Measurements from ENCODE around the gene NPFF.

NPFF gene

GRCh38 chr12:53513712-53514410, 6.6 kb upstream of the NPFF start:
- DNase-seq (ENCODE audit: low spot score) = no peak

GRCh38 chr12:53510181-53510812, 3.0 kb upstream of the NPFF start:
- DNase-seq (ENCODE audit: low spot score) = no peak

- peak; percentile 87 for DNase-seq (ENCODE audit: low spot score)
These were observed 1.4 kb upstream of the NPFF start for GRCh38 chr12:53508534-53509170.

- no peak for DNase-seq (ENCODE audit: low spot score)
These were observed 260 bp upstream of the NPFF start for GRCh38 chr12:53507603-53507885.

- no peak for DNase-seq (ENCODE audit: low spot score)
These were observed 866 bp downstream of the NPFF start for GRCh38 chr12:53506450-53506785.

- DNase-seq (ENCODE audit: low spot score) = no peak
These were observed 1.5 kb downstream of the NPFF start for GRCh38 chr12:53505555-53506449.

- no peak for DNase-seq (ENCODE audit: low spot score)
These were observed 2.2 kb downstream of the NPFF start for GRCh38 chr12:53505086-53505485.

GRCh38 chr12:53504004-53504920, 3.0 kb downstream of the NPFF start:
- DNase-seq (ENCODE audit: low spot score) = no peak

GRCh38 chr12:53502983-53503728, 4.1 kb downstream of the NPFF start:
- no peak for DNase-seq (ENCODE audit: low spot score)

- no peak for DNase-seq (ENCODE audit: low spot score)
These were observed 5.0 kb downstream of the NPFF start for GRCh38 chr12:53502331-53502730.

- no peak for DNase-seq (ENCODE audit: low spot score)
These were observed 5.6 kb downstream of the NPFF start for GRCh38 chr12:53501615-53502181.

GRCh38 chr12:53500776-53501614, 6.3 kb downstream of the NPFF start, which contains the start of gene TARBP2:
TARBP2 (plus strand) TSS chr12:53501283; CDS start chr12:53501409, 126 bp downstream.
- DNase-seq (ENCODE audit: low spot score) = peak; percentile 100

GRCh38 chr12:53500142-53500775, 7.0 kb downstream of the NPFF start:
- no peak for DNase-seq (ENCODE audit: low spot score)

GRCh38 chr12:53499266-53500141, 7.8 kb downstream of the NPFF start, which contains the start of gene MAP3K12:
MAP3K12 (minus strand) TSS chr12:53499458; CDS start chr12:53487391, 12,067 bp downstream.
- no peak for DNase-seq (ENCODE audit: low spot score)

GRCh38 chr12:53498235-53498630, 9.1 kb downstream of the NPFF start:
- DNase-seq (ENCODE audit: low spot score) = no peak

- DNase-seq (ENCODE audit: low spot score) = no peak
These were observed 9.8 kb downstream of the NPFF start for GRCh38 chr12:53497461-53497860.

- DNase-seq (ENCODE audit: low spot score) = no peak
These were observed 10.6 kb downstream of the NPFF start for GRCh38 chr12:53496752-53497032.
